ENCODE data around the gene RFK.

DNA sequence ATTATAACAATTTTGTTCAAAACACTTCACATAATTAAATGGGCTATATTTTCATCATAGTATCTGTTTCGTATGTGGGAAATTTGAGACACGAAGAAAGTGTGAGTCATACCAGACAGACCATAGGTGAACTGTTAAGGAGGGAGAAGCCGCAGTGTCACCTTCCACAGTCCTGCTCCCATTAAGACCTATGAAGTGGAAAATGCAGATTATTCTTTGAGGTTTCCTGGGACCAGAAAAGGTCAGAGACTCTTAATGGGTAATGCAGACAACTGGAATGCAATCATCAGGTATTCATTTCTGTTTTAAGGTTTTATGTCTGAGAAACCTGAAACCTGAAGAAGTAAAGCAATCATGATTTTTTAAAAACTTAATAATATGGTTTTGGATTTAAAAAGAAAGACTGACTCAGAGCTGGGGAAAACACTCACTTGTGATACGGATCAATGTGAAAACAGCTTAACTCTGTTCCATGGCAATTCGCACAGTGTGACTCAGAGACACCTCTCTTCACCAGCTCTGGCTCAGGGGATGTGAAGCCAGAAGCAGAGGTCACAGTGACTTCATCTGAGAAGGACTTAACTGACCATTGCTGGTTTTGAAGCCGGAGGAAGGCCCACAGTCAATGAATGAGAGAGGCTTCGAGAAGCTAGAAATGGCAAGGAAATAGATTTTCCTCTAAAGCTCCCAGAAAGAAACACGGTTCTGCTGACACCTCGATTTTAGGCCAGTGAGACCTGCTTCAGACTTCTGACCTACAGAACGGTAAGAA is 47.5 kb upstream of the RFK start:
- TF ChIP-seq HDAC2 (CRISPR knock-in tag; IDR thresholded peaks at IDR 0.05) = no peak
- no peak for TF ChIP-seq NFRKB (IDR thresholded peaks at IDR 0.05)
- TF ChIP-seq CTCF (CRISPR knock-in tag; IDR thresholded peaks at IDR 0.05) = no peak
- no peak for TF ChIP-seq GABPA (IDR thresholded peaks at IDR 0.05; ENCODE audit: low read depth, low read length)
- TF ChIP-seq GABPA (CRISPR knock-in tag; IDR thresholded peaks at IDR 0.05; ENCODE audit: low read depth) = no peak
- no peak for TF ChIP-seq SP5 (CRISPR knock-in tag; IDR thresholded peaks at IDR 0.05; ENCODE audit: borderline replicate concordance, low read depth)
- no peak for TF ChIP-seq NBN (conservative IDR thresholded peaks at IDR 0.05)
- TF ChIP-seq ZNF674 (CRISPR knock-in tag; IDR thresholded peaks at IDR 0.05; ENCODE audit: low read depth) = no peak
- TF ChIP-seq MAFK (conservative IDR thresholded peaks at IDR 0.05 in 1 of 2, IDR thresholded peaks at IDR 0.05 in 1 of 2; ENCODE audit: low read length in 2 of 2) = peak; percentile 29 to 54; a peak in 3 of 4 replicates
- no peak for TF ChIP-seq KDM1A (CRISPR knock-in tag; IDR thresholded peaks at IDR 0.05)
- TF ChIP-seq, protein P1, sequence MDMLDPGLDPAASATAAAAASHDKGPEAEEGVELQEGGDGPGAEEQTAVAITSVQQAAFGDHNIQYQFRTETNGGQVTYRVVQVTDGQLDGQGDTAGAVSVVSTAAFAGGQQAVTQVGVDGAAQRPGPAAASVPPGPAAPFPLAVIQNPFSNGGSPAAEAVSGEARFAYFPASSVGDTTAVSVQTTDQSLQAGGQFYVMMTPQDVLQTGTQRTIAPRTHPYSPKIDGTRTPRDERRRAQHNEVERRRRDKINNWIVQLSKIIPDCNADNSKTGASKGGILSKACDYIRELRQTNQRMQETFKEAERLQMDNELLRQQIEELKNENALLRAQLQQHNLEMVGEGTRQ (IDR thresholded peaks at IDR 0.05; ENCODE audit: low read depth, low read length) = no peak
- TF ChIP-seq, protein P1 (CRISPR knock-in tag; IDR thresholded peaks at IDR 0.05; ENCODE audit: borderline replicate concordance) = no peak
- no peak for TF ChIP-seq MYC (CRISPR knock-in tag; IDR thresholded peaks at IDR 0.05; ENCODE audit: borderline replicate concordance)
- no peak for TF ChIP-seq ZFP36L1 (CRISPR knock-in tag; IDR thresholded peaks at IDR 0.05)
- TF ChIP-seq TAF1 (CRISPR knock-in tag; IDR thresholded peaks at IDR 0.05) = no peak
- no peak for TF ChIP-seq NFIC (IDR thresholded peaks at IDR 0.05; ENCODE audit: low read length)

All from HepG2 (cell line).